Fibroblast of skin of abdomen (primary cell): ENCODE results near the gene PRR4. TPM values are rescaled to one million over a fixed set of nuclear protein-coding genes. Genes with fewer than 3 reads are reported as not detected.

Experiments used
- DNase-seq: peaks from one replicate; pipeline ENCODE4 v3.0.0-alpha.2; 2013
- polyA plus RNA-seq, 2 experiments: library from polyadenylated mRNA; unstranded; fragments of 120-200 nt; gene quantifications; one replicate each; pipeline ENCODE4 v1.2.1, GENCODE V29; 2013; ENCODE audit not compliant: insufficient read length in 2 of 2

The PRR4 gene, protein sequence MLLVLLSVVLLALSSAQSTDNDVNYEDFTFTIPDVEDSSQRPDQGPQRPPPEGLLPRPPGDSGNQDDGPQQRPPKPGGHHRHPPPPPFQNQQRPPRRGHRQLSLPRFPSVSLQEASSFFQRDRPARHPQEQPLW
- polyA plus RNA-seq (2013, experiment 1 of 2; ENCODE audit: insufficient read length), result 1.2 TPM
- polyA plus RNA-seq (2013, experiment 2 of 2; ENCODE audit: insufficient read length), result 1.4 TPM

DNA sequence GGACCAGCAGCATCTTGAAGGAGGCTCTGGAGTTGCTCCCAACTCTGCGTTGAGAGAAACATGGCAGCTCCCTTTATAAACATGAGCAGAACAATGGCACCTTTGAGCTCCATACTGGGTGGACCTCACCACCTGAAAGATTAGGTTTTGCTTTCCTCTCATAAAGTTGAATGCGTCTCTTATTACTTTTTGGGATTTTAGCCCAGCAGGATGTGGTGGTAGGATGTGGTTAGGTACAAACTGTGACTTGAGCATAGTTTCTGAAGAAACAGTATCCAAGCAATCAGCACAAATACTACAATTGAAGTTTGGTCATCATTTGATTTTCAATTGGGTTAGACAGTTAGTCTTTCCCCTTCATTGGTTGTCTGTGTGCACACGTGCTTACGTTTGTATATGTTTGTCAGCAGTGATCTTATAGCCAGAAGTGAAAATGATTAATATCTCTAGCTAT is at the start of gene PRR4:
Gene PRR4 (minus strand): TSS at position 51 of the 454 bp plus-strand sequence. CDS start 38 bp downstream, at position 13.
- DNase-seq, result no peak

DNA sequence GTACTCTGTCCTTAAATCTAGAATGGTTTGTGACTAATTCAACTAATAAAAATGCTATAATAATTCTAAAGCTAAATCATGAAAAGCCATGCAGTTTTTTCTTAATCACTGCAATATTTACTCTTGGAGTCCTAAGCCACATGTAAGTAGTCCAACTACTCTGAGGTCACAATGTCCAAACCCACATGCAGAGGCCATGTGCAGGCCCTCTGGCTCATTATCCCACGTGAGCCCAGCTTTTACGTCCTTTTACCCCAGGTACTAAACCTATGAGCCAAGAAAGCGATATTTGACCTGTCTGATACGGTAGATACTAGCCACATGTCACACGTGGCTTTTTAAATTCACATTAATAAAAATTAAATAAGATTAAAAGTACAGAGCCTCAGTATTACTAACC is 47.6 kb upstream of the PRR4 start:
- no peak for DNase-seq

DNA sequence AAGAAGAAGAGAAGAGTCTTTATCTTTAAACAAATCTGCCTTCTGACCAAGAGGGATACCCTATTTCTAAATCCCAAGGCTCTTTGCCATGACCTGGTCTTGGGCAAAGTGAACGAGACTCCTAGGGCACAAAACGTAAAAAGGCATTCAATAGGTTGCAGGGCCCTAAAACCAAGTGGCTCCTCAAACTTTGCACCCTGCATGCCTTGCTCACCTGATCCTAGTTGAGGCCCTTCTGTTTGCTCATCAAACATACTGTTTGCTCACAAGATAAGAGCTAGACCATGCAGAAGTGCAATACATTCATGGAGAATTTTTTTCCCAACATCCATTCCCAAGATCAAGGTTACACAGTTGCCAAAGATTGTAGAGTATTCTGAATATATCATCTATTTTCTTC is 42.7 kb upstream of the PRR4 start:
- no peak for DNase-seq

- DNase-seq, result no peak
Measured at GRCh38 chr12:10889226-10889625, 40.0 kb upstream of the PRR4 start.

DNA sequence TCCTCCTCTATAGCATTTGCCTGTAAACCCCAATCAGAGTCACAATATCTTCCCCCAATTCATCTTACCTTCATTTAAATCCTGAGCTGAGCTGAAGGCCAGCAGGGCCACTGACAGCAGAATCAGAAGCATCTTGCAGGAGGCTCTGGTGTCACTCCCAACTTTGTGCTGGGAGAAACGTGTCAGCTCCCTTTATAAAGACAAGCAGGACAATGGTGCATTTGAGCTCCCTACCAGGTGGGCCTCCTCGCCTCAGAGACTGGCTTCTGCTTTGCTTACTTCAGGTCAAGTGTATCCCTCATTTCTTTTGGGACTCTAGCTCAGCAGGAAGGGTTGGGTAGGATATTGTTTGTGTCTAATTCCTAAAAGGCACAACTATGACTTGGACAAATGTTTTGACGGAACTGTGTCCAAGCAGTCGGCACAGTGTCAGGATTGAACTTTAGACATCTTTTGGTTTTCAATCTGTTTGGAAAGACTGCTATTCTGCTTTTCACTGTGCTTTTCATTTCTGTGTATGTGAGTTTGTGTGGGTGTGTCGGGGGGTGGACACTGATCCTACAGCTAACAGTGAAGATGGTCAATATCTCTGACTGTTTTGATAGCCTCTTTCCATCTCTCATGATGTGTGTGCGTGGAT is 34.9 kb upstream of the PRR4 start, which contains the start of gene PRH1:
Gene PRH1 (minus strand): TSS at position 170 of the 640 bp plus-strand sequence. CDS start 38 bp downstream, at position 132.
- no peak for DNase-seq

DNA sequence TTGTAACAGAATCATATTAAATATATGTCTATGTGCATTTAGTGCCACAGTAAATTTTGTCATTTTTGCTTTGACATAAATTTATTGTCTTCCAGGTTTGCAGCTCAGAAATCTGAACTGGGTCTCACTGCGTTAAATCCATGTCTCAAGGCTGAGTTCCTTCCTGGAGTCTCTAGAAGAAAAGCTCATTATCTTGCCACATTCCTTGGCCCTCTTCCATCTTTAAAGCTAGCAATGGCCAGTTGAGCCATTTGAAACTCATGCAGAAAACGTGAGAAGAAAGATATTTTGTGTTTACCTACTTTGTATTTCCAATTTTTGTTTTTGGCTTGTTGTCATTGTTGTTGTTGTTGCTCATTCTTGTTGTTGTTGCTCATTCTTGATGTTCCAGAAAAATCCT is 24.1 kb upstream of the PRR4 start:
- DNase-seq, result peak; percentile 13

- no peak for DNase-seq
Measured at GRCh38 chr12:10867381-10867780, 18.1 kb upstream of the PRR4 start.

GRCh38 chr12:10863512-10864218 is 14.4 kb upstream of the PRR4 start:
- no peak for DNase-seq

GRCh38 chr12:10861366-10861765 is 12.1 kb upstream of the PRR4 start:
- DNase-seq, result no peak

- no peak for DNase-seq
Measured at GRCh38 chr12:10855807-10856206, 6.5 kb upstream of the PRR4 start.

DNA sequence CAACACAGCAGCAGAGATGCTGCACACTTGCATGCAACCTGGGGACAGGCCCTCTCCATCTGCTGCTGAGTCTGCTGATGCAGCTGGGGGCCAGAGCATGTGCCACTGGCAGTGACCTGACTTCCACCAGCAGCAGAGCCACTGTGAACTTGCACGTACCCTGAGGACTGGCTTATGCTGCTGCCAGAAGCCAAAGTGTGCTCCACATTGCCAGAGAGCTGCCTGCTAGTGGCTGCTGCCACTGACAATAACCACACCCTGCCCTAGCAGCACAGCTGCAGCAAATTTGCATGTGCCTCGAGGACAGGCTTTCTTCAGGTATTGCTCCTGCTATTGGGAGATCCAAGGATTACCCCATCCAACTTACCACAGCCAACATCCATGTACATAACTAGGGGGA is 4.5 kb upstream of the PRR4 start:
- no peak for DNase-seq

DNA sequence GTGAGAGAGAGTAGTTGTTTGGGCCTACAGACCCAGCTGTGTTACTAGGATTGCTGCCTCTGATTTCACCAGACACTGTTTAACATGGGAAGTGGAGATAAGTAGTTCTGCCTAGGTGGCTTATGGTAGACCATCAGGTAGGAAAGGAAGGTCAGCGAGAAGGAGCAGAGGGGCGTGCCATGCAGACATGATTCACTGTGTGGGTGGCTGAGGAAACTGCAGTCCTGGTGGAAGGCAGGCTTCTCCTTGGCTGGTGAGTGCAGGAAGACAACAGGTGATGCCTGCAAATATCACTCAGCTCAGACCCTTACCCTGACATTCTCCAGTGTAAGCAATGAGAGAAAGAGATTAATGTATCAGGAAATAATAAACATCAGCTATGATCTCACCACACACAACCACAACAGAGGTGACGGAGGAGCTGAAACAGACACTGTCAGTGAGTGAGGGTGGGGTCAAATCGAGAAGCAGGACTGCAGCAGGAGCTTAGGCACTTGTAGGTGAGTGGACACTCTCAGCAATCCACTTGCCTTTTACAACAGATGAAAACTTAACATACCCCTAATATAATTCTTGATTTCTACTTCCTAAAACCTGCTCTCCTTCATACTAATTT is 2.1 kb upstream of the PRR4 start:
- no peak for DNase-seq

GRCh38 chr12:10847744-10848143 is 1.5 kb downstream of the PRR4 start:
- no peak for DNase-seq

DNA sequence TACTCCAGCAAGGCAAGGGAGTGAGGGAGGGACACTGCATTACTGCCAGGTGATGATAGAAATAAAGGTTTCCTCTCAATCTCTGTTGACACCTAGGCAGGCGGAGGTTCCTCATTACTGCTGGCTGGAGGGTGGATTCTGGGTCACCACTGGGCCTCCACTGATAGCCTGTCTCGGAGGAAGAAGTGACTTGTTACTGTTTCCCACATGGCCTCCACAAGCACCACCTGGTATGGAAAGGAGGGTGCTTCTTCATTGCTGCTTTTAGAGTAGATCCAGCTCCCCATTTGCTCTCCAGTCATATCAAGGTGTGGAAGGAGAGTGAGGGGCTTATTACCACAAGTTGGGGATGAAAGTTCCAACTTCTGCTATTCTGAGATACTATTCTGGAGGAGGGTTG is 6.4 kb downstream of the PRR4 start:
- DNase-seq, result no peak

GRCh38 chr12:10838461-10838860 is 10.8 kb downstream of the PRR4 start:
- no peak for DNase-seq

DNA sequence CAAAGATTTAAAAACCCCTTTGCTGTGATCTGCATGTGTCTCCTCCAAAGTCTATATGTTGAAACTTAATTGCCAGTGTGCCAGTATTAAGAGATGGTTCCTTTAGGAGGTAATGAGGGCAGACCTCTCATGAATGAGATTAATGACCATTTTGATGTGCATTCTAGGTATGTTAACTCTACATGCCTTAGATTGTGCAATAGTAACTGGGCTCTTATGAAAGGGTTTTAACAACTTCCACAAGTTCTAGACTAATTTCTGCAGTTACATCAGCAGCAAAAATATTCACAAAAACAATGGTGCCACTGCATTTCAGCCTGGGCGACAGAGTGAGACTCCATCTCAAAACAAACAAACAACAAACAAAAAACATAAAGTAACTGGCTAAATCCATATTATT is 19.3 kb downstream of the PRR4 start:
- DNase-seq, result peak; percentile 7

- no peak for DNase-seq
Measured at GRCh38 chr12:10826258-10826657, 23.0 kb downstream of the PRR4 start, which contains the start of gene TAS2R10. TSS of gene TAS2R10 (minus strand) at chr12:10826358. CDS start at chr12:10826269, 89 bp downstream.

DNA sequence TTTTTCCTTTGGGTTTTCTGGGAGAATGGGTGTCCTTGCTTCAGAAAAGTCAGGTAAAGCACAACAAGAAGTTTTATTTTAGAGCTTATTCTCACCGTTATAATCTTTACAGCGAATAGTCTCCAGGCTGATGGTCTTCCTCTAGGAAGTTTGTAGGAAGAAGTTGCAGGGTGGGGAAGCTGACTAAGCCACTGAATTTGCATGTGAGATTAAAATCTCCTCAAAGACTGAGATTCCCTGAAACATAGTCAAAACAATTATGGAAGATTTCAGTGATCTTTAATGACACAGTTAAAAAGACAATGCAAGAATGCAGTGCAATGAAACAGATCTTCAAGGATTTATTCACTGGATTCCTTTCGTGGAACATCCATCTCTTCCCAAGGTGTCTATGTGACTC is 24.3 kb downstream of the PRR4 start:
- DNase-seq, result no peak

GRCh38 chr12:10811883-10812536 is 37.3 kb downstream of the PRR4 start:
- no peak for DNase-seq

DNA sequence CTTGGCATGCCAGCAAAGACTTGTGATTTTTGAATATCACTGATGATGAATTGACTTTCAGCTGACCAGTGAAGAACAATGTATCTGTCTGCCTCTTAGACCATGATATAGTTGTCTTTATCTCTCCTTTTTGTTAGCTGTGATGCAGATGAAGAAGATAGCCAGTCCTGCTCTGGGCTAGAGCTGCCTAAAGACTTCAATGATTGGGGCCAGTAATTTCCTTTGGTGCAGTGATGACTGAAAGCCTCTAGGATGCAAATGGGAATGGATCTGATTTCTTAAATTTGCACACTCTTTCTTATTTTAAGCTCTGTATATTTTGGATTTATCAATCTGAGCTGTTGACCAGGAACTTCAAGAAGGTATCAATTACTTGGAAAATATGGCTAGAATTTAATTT is 39.2 kb downstream of the PRR4 start, which contains the start of gene TAS2R9:
Gene TAS2R9 (minus strand): TSS at position 101 of the 400 bp plus-strand sequence. CDS start 93 bp downstream, at position 8.
- no peak for DNase-seq

DNA sequence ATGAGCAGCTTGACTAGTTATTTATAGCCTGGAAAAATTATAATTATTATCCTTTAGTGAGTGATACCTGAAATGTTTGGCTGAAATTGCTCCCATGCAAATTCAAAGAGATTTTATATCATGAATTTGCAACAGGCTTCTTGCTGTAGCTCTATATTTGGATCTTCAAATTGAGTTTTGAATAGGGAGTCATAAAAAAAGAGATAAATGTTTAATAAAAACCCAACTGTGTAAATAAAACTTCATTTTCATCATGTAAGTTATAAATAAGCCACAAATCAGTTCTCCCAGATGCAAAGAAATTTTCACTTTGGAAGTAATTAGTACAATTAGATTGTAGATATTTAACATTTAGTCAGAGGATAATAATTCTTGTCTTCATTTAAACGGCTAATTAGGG is 42.1 kb downstream of the PRR4 start, which contains the start of gene TAS2R8:
Gene TAS2R8 (minus strand): TSS at position 101 of the 400 bp plus-strand sequence. CDS start 306 bp downstream, outside the sequence.
- no peak for DNase-seq

- DNase-seq, result no peak
Measured at GRCh38 chr12:10802587-10802986, 46.7 kb downstream of the PRR4 start, which contains the start of gene TAS2R7. TSS of gene TAS2R7 (minus strand) at chr12:10802627. CDS start at chr12:10802570, 57 bp downstream.
